NB4 (cell line): ENCODE results near the gene L3MBTL4.

Source experiments
- CTCF ChIP-seq: IDR thresholded peaks from one replicate; pipeline ENCODE4 v1.5.1; 2012; ENCODE audit warnings: low read depth, low read length
- MYC ChIP-seq: IDR thresholded peaks from 2 replicates; pipeline ENCODE4 v1.6.1; 2011; ENCODE audit warnings: low read depth, low read length
- POLR2A ChIP-seq: IDR thresholded peaks from 2 replicates; pipeline ENCODE4 v1.6.1; 2011; ENCODE audit warnings: mild to moderate bottlenecking; ENCODE audit not compliant: insufficient read length; ENCODE audit errors: extremely low read depth

- no peak for TF ChIP-seq CTCF
- TF ChIP-seq MYC, result no peak
- no peak for TF ChIP-seq POLR2A
Observed at GRCh38 chr18:5975111-5976002, 439.4 kb downstream of the L3MBTL4 start.
